ENCODE results near the gene SNX3.

- TF ChIP-seq CTCF (IDR thresholded peaks at IDR 0.05; ENCODE audit: low read depth, low read length), result no peak
- no peak for TF ChIP-seq POLR2A (IDR thresholded peaks at IDR 0.05; ENCODE audit: extremely low read depth, insufficient read length)
Observed at GRCh38 chr6:108169464-108170331, 91.1 kb downstream of the SNX3 start.

Measured in NB4 (cell line).